ENCODE results near the gene CELF2. TPM values are rescaled to one million over a fixed set of nuclear protein-coding genes. Genes with fewer than 3 reads are reported as not detected.

Gene CELF2
- total and polyA plus RNA-seq, 2 of the 4 experiments (the other 2 are of a cell fraction) = 3.5 to 6.6 TPM

GRCh38 chr10:11004144-11005077 is 13.3 kb upstream of the CELF2 start:
- in situ Hi-C loops (cut with MboI; ENCODE audit: low sequenced_read_pairs) (no loop called here), dilution Hi-C loops (cut with HindIII; ENCODE audit: low sequenced_read_pairs, unreplicated experiment) (no loop called here), intact Hi-C loops (cut with micrococcal nuclease) (no loop called here)
- Histone ChIP-seq H3K36me3 (ENCODE audit: control insufficient read depth, insufficient read depth, low read length) (no peaks in the 10 kb centered on the region), H3K9me1 (ENCODE audit: insufficient read depth, low read length) (no peaks in the 10 kb centered on the region), H4K20me1 (ENCODE audit: insufficient read depth, low read length) (no peaks in the 10 kb centered on the region), H3K9ac (ENCODE audit: low read depth, low read length) (no peak overlapping the region), H3K9me3 (ENCODE audit: control insufficient read depth, insufficient read depth, low read length) (no peaks in the 10 kb centered on the region), H3K18ac (ENCODE audit: low read depth, low read length) (no peak overlapping the region), H4K8ac (ENCODE audit: low read depth in 2 of 2, low read length in 2 of 2) (no peak overlapping the region), H4K5ac (ENCODE audit: low read depth, low read length) (no peak overlapping the region), H2AFZ (replicated peaks; ENCODE audit: low read length, poor library complexity) (no peak overlapping the region), H3K23ac (ENCODE audit: low read depth, low read length) (no peak overlapping the region), H3K27ac (ENCODE audit: insufficient read depth, low read length) (no peak overlapping the region), H3K4me3 (ENCODE audit: insufficient read depth, low read depth, low read length) (no peak overlapping the region), H3K4me2 (ENCODE audit: low read depth, low read length) (no peak overlapping the region), H4K91ac (ENCODE audit: insufficient read depth, low read depth, low read length) (no peak overlapping the region), H2AK5ac (ENCODE audit: low read depth, low read length) (no peak overlapping the region), H2BK20ac (ENCODE audit: low read depth, low read length) (no peak overlapping the region), H3K27me3 (ENCODE audit: control insufficient read depth, insufficient read depth, low read length) (peaks cover 3% of the 10 kb centered on the region), H3K4me1 (ENCODE audit: control insufficient read depth, insufficient read depth, low read length) (no peaks in the 10 kb centered on the region), H3K56ac (ENCODE audit: extremely low read depth, insufficient read depth, low read length) (no peak overlapping the region), H2AK9ac (replicated peaks; ENCODE audit: low read depth, low read length, poor library complexity) (no peak overlapping the region), H3K14ac (replicated peaks; ENCODE audit: low read depth, low read length) (no peak overlapping the region), H3K79me1 (ENCODE audit: low read depth in 1 of 2, low read length in 2 of 2) (no peaks in the 10 kb centered on the region), H2BK120ac (ENCODE audit: low read depth, low read length) (no peak overlapping the region), H2BK15ac (ENCODE audit: low read depth, low read length) (no peak overlapping the region), H2BK5ac (ENCODE audit: low read depth, low read length, poor library complexity, severe bottlenecking) (no peak overlapping the region), H3K4ac (ENCODE audit: low read depth, low read length) (no peak overlapping the region)
- no peak for TF ChIP-seq RFX5 (IDR thresholded peaks at IDR 0.05; ENCODE audit: low read depth, low read length)
- no peak for TF ChIP-seq ELK1 (IDR thresholded peaks at IDR 0.05; ENCODE audit: borderline replicate concordance, low read depth, low read length)
- no peak for TF ChIP-seq CHD1 (IDR thresholded peaks at IDR 0.05; ENCODE audit: low read depth, low read length)
- TF ChIP-seq POLR2A (IDR thresholded peaks at IDR 0.05; ENCODE audit: low read depth, low read length) = no peak
- TF ChIP-seq NFE2L2 (IDR thresholded peaks at IDR 0.05; ENCODE audit: low read depth, low read length) = no peak
- no peak for TF ChIP-seq RCOR1 (IDR thresholded peaks at IDR 0.05; ENCODE audit: insufficient replicate concordance, low read length)
- TF ChIP-seq USF2 (IDR thresholded peaks at IDR 0.05; ENCODE audit: low read depth, low read length) = no peak
- no peak for TF ChIP-seq RAD21 (IDR thresholded peaks at IDR 0.05; ENCODE audit: low read length)
- TF ChIP-seq SMC3 (IDR thresholded peaks at IDR 0.05; ENCODE audit: low read depth, low read length) = no peak
- no peak for TF ChIP-seq MAFK (IDR thresholded peaks at IDR 0.05; ENCODE audit: low read depth, low read length)
- TF ChIP-seq CTCF (conservative IDR thresholded peaks at IDR 0.05; ENCODE audit: low read depth, low read length) = no peak
- no peak for TF ChIP-seq CEBPB (IDR thresholded peaks at IDR 0.05; ENCODE audit: low read depth, low read length)
- no peak for TF ChIP-seq MXI1 (IDR thresholded peaks at IDR 0.05; ENCODE audit: borderline replicate concordance, low read depth, low read length)
- no peak for TF ChIP-seq MAZ (IDR thresholded peaks at IDR 0.05; ENCODE audit: borderline replicate concordance, low read depth, low read length)
- TF ChIP-seq BHLHE40 (IDR thresholded peaks at IDR 0.05; ENCODE audit: low read depth, low read length) = no peak
- no peak for ATAC-seq (ENCODE audit: low read depth)
- CTCF ChIA-PET = no interaction called here
- POLR2A ChIA-PET (ENCODE audit: unreplicated experiment) = no interaction called here
- 60% methylated on average over 1 of the region's 15 CpGs; no CpG with 5 or more reads in 1 of the 2 experiments for WGBS, 2 experiments (ENCODE audit: extremely low coverage in 2 of 2, insufficient read length in 1 of 2)
- BruUV-seq (replicated peaks) = no TSS peak
- DNase-seq = no peak
